GM19467 (cell line): Measurements from ENCODE around the gene DNAJC30.

ENCODE experiments used
- ATAC-seq: cut with Tn5 transposase; IDR thresholded peaks from one replicate; pipeline ENCODE4 v1.9.1; 2021; ENCODE audit warnings: mild to moderate bottlenecking, moderate library complexity; ENCODE audit not compliant: unreplicated experiment

DNAJC30 gene

DNA sequence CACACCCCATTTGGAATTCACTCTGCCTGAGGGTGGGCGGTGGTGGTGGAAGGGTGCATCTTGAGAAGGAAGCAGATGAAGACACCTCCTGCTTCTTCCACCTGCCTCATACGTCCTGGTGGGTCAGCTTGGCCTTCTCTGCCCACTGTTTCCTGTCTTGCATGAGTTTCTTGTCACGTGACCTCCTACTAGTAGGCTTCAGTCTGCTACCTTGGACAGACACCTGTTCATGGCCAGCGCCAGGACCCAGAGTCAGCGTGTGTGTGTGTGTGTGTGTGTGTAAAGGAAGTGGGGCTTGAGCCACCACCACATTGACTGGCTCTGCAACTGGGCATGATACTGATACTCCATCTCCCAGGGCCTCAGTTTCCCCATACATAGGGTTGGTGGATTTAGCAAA, 32.7 kb downstream of the DNAJC30 start:
- no peak for ATAC-seq

DNA sequence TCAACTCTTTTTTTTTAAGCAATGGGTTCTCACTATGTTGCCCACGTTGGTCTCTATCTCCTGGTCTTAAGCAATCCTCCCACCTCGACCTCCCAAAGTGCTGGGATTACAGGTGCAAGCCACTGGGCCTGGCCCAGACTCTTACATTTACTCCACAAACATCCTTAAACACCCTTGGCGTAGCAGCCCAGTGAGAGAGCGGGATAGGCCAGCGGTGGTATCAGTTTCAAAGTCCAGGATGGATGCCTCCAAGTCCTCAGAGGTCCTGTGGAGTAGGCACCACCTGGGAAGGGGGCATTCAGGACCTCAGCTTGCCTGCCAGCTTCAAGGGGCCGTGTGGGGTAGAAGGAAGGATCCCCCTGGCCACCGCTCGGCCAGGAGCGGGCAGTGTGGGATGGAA, 33.7 kb downstream of the DNAJC30 start:
- no peak for ATAC-seq

DNA sequence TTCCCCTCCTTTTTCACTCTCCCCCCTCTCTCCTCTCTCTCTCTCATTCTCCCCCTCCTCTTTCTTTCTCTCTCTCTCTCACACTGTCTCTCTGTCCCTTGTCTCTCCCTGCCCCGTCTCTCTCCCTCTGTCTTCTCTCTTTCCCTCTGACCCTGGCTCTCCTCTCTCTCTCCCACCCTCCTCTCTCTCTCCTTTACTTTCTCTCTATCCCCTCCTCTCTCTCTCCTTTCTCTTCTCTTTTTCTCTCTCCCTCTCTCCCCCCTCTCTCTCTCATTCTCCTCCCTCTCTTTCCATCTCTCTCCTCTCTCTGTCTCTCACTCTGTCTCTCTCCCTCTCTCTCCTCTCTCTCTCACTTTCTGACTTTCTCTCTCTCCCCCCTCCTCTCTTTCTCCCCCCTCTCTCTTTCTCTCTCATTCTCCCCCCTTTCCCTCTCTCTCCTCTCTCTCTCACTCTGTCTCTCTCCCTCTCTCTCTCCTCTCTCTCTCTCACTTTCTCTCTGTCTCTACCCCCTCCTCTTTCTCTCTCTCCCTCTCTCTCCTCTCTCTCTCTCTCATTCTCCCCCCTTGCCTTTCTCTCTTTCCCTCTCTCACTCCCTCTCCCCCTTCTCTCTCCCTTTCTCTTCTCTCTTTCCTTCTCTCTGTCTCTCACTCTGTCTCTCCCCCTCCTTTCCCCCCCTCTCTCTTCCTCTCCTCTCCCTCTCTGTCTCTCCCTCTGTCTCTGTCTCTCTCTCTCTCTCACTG, 34.5 kb downstream of the DNAJC30 start:
- no peak for ATAC-seq

DNA sequence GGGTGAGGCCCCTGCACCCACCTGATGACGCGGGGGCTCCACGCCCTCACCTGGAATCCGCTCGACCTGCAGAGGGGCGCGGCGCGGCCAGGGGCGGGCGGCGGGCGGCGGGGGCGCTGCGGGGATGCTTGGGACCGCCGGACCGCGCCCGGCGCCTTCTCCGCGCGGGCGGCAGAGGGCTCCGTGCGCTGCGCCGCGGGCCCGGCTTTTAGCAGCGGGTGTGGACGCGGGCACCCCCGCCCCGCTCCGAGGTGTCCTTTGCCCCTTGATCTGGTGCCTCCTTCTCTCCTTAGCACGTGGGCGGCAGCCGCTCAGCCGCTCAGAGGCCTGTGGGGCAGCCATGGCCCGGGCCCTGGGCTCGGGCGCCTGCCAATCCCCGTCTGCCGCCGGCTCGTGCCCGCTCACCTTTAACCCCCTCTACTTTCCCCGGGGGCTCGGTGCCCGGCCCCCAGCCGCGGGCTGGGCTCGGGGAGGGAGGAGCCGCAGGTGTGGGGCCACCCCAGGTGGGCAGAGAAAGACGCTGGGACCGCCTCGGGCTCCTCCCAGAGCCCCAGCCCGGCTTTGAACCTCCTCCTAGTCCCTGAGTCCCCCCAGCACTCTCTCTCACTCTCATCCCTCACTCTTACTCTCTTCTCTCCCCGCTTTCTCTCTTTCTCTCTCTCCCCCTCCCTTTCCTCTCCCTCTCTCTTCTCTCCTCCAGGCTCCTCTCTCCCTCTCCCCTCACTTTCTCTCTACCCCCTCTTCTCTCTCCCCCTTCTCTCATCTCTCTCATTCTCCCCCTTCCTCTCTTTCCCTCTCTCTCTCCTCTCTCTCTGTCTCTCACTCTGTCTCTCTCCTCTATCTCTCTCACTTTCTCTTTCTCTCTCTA, 35.3 kb downstream of the DNAJC30 start:
- no peak for ATAC-seq

DNA sequence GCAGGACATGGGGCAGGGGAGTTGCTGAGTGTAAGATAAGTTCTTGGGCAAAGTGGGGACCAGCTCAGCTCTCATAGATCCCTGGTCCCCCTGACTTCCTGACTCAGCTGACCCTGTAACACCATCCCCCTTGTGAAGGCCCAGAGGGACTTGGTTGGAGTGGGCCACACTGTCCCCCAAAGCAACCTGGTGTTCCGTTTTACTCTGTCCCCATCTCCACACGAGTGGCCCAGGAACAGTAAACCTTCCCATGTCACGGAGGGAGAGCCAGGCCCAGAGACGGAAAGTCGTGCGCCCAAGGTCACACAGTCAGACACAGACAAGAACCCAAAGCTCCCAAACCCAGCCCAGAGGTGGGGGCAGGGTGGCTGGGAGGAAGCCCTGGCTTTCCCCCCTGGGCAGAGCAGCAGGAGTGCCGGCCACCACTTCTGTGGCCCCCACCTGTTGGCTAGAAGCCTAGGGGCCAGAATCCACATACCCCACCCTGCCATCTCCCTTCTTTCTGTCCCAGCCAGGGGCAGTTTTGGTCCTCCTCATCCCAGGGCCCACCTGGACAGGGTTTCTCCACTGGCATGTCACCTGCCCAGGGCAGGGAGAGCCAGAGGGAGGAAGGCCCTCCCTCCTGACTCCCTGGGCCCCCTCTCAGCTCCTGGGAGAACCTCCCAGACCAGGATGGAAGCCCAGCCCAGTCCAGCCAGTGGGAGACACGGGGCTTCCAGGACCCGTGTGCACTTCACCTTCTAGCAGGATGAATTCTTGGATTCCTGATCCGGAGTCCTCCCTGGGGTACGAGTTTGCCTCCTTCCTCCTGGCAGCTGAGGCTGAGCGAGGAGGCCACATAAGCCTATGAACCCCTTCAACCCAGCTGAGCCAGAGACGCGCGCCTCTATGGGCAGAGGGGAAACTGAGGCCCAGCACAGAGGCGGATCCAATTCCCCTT, 36.2 kb downstream of the DNAJC30 start:
- ATAC-seq, result no peak

DNA sequence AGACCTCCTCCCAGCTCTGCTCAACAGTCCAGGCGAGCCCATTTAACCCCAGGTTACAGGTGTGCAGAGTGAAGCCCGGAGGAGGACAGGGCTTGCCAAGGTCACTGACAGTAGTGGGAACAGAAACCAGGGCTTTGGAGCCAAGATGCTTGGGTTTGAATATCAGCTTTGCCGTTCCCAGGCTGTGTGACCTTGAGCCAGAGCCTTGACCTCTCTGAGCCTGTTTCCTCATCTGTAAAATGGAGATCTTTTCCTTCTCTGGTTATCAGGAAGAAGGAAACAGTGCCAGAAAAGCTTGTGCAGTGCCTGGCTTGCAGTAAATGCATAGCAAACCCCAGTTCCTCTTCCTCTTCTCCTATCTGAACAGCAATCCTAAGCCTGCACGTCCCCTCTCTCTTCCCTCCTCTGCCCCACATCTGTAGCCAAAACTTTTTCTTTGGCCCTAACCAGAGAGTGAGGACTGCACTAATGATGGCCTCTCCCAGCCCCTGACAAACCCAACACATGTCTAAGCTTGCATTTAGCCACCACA, 37.5 kb downstream of the DNAJC30 start:
- ATAC-seq, result no peak

DNA sequence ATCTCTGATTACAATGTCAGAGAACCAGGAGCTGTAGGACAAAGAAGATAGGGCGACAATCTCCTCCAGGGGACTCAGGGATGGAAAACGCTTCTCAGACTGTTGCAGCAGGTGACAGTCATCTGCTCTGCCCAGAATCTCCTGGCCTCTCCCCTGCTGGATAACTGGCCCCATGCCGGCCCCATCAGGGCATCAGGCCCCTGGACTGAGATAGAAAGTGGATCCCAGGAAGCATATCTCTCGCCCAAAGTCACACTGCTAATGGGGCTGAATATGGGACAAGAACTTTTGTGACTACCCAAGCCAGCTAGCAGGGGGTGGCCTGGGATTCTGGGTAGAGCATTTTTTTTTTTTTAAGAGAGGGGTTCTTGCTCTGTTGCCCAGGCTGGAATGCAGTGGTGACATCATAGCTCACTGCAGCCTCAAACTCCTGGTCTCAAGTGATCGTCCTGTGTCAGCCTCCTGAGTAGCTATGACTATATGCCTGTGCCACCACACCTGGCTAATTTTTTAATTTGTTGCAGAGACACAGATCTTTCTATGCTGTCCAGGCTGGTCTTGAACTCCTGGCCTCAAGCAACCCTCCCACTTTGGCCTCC, 38.5 kb downstream of the DNAJC30 start:
- ATAC-seq, result no peak

DNA sequence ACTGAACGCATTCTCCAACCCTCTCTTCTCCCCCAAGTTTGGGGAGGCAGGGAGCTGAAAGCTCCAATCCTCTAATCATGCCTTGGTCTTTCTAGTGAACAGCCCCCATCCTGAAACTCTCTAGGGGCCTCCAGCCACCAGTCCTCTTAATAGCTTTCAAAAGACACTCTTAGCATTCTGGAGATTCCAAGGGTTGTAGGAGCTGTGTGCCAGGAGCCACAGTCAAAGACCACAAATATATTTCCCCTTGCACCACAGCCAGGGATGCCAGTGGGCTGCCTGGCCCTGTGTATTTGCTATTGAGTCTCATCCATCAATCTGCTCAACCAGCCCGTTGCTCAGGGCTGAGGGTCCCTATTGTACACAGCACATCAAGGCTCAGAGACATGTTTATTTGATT, 40.4 kb downstream of the DNAJC30 start:
- ATAC-seq, result no peak

DNA sequence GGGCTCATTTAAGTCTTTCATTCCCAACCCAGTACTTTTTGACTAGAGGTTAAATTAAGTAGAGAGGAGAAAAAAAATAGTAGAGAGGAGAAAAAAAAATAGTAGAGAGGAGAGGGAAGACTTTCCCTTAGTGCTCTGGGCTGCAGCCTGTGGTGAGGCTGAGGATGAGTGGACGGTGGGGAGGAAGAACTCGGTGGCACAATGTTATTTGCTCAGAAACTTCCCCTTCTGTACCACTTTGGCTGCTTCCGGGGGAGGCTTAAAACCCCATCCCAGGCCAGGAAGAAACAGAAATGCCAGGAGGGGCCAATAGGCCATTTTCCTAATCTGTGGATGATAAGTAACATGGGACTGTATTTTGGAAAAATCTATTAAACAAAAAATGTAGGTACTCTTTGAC, 44.3 kb downstream of the DNAJC30 start:
- no peak for ATAC-seq

DNA sequence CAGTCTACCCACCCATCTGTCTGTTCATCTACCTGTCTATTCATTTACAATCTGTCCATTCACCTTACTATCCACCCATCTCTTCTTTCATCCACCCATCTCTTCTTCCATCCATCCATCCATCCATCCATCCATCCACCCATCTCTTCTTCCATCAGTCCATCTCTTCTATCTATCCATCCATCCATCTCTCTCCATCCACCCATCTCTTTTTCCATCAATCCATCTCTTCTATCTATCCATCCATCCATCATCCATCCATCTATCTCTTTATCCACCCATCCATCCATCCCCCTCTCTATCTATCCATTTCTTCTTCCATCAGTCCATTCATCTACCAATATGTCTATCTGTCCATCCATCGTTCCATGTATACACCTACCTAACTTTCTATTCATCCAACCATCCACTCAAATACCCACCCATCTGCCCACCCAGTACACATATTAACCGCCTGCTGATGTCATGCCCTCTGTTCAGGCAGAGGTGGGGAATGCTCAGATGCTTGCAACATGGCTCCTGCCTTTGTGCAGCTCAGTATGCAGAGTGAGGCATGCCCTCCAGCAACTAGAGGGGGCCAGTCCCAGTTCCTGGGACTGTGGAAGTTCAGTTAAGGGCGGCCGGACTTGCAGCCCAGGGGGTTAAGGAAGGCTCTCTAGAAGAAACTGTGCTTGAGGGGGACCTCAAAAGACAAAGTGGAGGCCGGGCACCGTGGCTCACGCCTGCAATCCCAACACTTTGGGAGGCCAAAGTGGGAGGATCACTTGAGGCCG, 47.6 kb downstream of the DNAJC30 start:
- ATAC-seq, result no peak

DNA sequence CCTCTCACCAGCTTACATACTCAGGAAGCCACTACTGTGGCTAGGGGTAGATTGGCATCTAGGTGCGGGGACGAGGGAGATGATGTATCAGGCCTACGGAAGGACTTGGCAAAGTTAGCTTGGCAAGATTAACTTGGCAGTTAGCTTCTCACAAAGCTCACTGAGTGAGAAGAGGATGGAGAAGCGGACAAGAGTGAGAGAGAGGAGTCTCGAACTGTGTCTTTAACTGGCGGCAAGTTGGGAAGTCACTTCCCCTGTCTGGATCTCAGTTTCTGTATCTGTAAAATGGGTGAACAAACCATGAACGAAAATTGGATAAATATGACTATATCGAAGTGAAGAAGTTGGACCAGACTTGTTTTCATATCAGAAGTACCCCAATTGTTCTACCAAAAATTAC, 49.4 kb downstream of the DNAJC30 start:
- ATAC-seq, result no peak

DNA sequence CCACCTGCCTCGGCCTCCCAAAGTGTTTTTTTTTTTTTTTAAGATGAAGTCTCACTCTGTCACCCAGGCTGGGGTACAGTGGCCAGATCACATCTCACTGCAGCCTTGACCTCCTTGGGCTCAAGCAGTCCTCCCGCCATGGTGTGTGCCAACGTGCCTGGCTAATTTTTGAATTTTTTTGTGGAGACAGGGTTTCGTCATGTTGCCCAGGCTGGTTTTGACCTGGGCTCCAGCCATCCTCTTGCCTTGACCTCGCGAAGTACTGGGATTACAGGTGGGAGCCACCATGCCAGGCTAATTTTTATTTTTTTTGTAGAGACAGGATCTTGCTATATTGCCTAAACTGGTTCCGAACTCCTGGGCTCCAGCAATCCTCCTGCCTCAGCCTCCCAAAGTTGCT, 49.9 kb downstream of the DNAJC30 start:
- no peak for ATAC-seq

DNA sequence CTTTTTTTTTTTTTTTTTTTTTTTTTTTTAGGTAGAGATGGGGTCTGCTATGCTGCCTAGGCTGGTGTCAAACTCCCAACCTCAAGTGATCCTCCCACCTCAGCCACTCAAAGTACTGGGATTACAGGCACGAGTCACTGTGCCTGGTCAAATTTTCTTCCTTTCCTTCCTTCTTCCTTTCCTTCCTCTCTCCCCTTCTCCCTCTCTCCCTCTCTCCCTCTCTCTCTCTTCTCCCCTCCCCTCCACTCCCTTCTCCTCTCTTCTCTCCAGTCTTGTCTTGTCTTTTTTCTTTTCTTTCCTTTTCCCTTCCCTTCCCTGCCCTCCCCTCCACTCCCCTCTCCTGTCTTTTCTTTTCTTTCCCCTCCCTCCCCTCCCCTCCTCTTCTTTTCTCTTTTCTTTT, 51.7 kb downstream of the DNAJC30 start:
- no peak for ATAC-seq
